Liver (tissue), 9 donors: Measurements from ENCODE around the gene PTCD2. TPM values are rescaled to one million over a fixed set of nuclear protein-coding genes. Genes with fewer than 3 reads are reported as not detected.

Source experiments
- DNase-seq: peaks from one replicate; pipeline ENCODE4 v3.0.0-alpha.2; 2017; ENCODE audit warnings: low spot score
- H3K27ac ChIP-seq, 2 donors: one replicate each; pipeline ENCODE4 v1.7.0; 2013; ENCODE audit warnings: inconsistent platforms in 2 of 2, low read length in 2 of 2, control low read depth in 1 of 2, low read depth in 1 of 2, mild to moderate bottlenecking in 1 of 2
- H3K27me3 ChIP-seq, 4 donors: one replicate each; pipeline versions ENCODE4 v1.6.1 to v1.7.0; 2013; ENCODE audit warnings: low read length in 3 of 4, inconsistent platforms in 1 of 4, mild to moderate bottlenecking in 1 of 4, moderate library complexity in 1 of 4; ENCODE audit not compliant: control insufficient read depth in 4 of 4, insufficient read depth in 4 of 4
- H3K36me3 ChIP-seq, 4 donors: one replicate each; pipeline versions ENCODE4 v1.6.1 to v1.7.0; 2013; ENCODE audit warnings: low read length in 3 of 4, mild to moderate bottlenecking in 3 of 4, low read depth in 1 of 4, moderate library complexity in 1 of 4; ENCODE audit not compliant: control insufficient read depth in 4 of 4, insufficient read depth in 3 of 4
- H3K4me1 ChIP-seq, 4 donors: one replicate each; pipeline versions ENCODE4 v1.6.1 to v1.7.0; 2013; ENCODE audit warnings: low read length in 3 of 4, mild to moderate bottlenecking in 3 of 4, moderate library complexity in 1 of 4; ENCODE audit not compliant: control insufficient read depth in 4 of 4, insufficient read depth in 4 of 4
- H3K4me3 ChIP-seq, 3 donors: one replicate each; pipeline versions ENCODE4 v1.6.1 to v1.7.0; 2013; ENCODE audit warnings: low read length in 3 of 3, control low read depth in 1 of 3, low read depth in 1 of 3, mild to moderate bottlenecking in 1 of 3
- H3K9ac ChIP-seq, 2 donors: one replicate each; pipeline ENCODE4 v1.7.0; 2013; ENCODE audit warnings: low read length in 2 of 2, mild to moderate bottlenecking in 2 of 2, moderate library complexity in 2 of 2, control low read depth in 1 of 2, low read depth in 1 of 2
- H3K9me3 ChIP-seq, 4 donors: one replicate each; pipeline versions ENCODE4 v1.6.1 to v1.7.0; 2013; ENCODE audit warnings: low read length in 3 of 4; ENCODE audit not compliant: control insufficient read depth in 4 of 4
- ATF3 ChIP-seq: IDR thresholded peaks from 2 replicates; pipeline ENCODE4 v1.6.1; 2016; ENCODE audit warnings: antibody characterized with exemption
- EGR1 ChIP-seq, 2 donors: IDR thresholded peaks; 2 replicates each; pipeline ENCODE4 v1.6.1; 2016 to 2018; ENCODE audit warnings: antibody characterized with exemption in 2 of 2, low read depth in 2 of 2
- FOXA1 ChIP-seq: IDR thresholded peaks from 2 replicates; pipeline ENCODE4 v1.6.1; 2016; ENCODE audit warnings: antibody characterized with exemption
- FOXA2 ChIP-seq: IDR thresholded peaks from 2 replicates; pipeline ENCODE4 v1.6.1; 2016; ENCODE audit warnings: antibody characterized with exemption
- GABPA ChIP-seq, 2 donors: IDR thresholded peaks in 1 of 2; conservative IDR thresholded peaks in 1 of 2; 2 replicates each; pipeline ENCODE4 v1.6.1; 2016; ENCODE audit warnings: antibody characterized with exemption in 2 of 2, mild to moderate bottlenecking in 1 of 2, moderate library complexity in 1 of 2
- HNF4A ChIP-seq, 2 donors: conservative IDR thresholded peaks; 2 replicates each; pipeline ENCODE4 v1.6.1; 2016; ENCODE audit warnings: antibody characterized with exemption in 2 of 2, mild to moderate bottlenecking in 2 of 2
- HNF4G ChIP-seq: IDR thresholded peaks from 2 replicates; pipeline ENCODE4 v1.6.1; 2016; ENCODE audit warnings: antibody characterized with exemption
- JUND ChIP-seq, 2 donors: IDR thresholded peaks; 2 replicates each; pipeline ENCODE4 v1.6.1; 2016; ENCODE audit warnings: antibody characterized with exemption in 2 of 2
- MAX ChIP-seq: IDR thresholded peaks from 2 replicates; pipeline ENCODE4 v1.6.1; 2016; ENCODE audit warnings: antibody characterized with exemption
- NR2F2 ChIP-seq: IDR thresholded peaks from 2 replicates; pipeline ENCODE4 v1.6.1; 2016; ENCODE audit warnings: antibody characterized with exemption
- RAD21 ChIP-seq, 2 donors: IDR thresholded peaks; 2 replicates each; pipeline ENCODE4 v1.6.1; 2016; ENCODE audit warnings: antibody characterized with exemption in 2 of 2, mild to moderate bottlenecking in 2 of 2
- REST ChIP-seq: IDR thresholded peaks from 2 replicates; pipeline ENCODE4 v1.6.1; 2016; ENCODE audit warnings: antibody characterized with exemption, mild to moderate bottlenecking
- RXRA ChIP-seq, 2 donors: IDR thresholded peaks; 2 replicates each; pipeline ENCODE4 v1.6.1; 2017 to 2018; ENCODE audit warnings: antibody characterized with exemption in 2 of 2, mild to moderate bottlenecking in 1 of 2
- SP1 ChIP-seq: IDR thresholded peaks from 2 replicates; pipeline ENCODE4 v1.6.1; 2018; ENCODE audit warnings: antibody characterized with exemption, mild to moderate bottlenecking
- TAF1 ChIP-seq: conservative IDR thresholded peaks from 2 replicates; pipeline ENCODE4 v1.6.1; 2016; ENCODE audit warnings: antibody characterized with exemption, mild to moderate bottlenecking
- YY1 ChIP-seq: IDR thresholded peaks from 2 replicates; pipeline ENCODE4 v1.6.1; 2016; ENCODE audit warnings: antibody characterized with exemption, mild to moderate bottlenecking
- ZBTB33 ChIP-seq: IDR thresholded peaks from 2 replicates; pipeline ENCODE4 v1.6.1; 2016; ENCODE audit warnings: antibody characterized with exemption
- WGBS: extraction: QIAGEN DNeasy Blood & Tissue Kit; methylation state at CpG from one replicate; pipeline ENCODE4 v1.1.7; 2013; 5-methylcytosine and 5-hydroxymethylcytosine counted together
- polyA plus RNA-seq, 2 donors: library from polyadenylated mRNA; stranded (reverse) in 1 of 2; unstranded in 1 of 2; fragments of 200-250 nt in 1 of 2; fragments of >200 nt in 1 of 2; fragmentation: Nextera tagmentation in 1 of 2; extraction: Ambion mirVana in 1 of 2; gene quantifications; one replicate each; pipeline versions ENCODE4 v1.2.1 to v1.2.3, GENCODE V29; 2013 to 2015
- total RNA-seq, 2 donors: library from RNA; depleted of rRNA; stranded (reverse); fragments of >200 nt; gene quantifications; one replicate each; pipeline ENCODE4 v1.2.3, GENCODE V29; 2014
- TF ChIP-seq, protein P1 (sequence below): fragments of 150-350 bp; IDR thresholded peaks from 2 replicates; pipeline ENCODE4 v1.5.1; 2017; ENCODE audit warnings: improper control_type of control experiment, low read depth, low read length; ENCODE audit not compliant: missing input control
- donor health status: healthy.
- donor health status: healthy.
- donor health status: healthy.
- donor health status: healthy.
- donor health status: healthy.

PTCD2 gene
- total and polyA plus RNA-seq, 4 donors: 4.4 to 5.9 (median 5.2) TPM

DNA sequence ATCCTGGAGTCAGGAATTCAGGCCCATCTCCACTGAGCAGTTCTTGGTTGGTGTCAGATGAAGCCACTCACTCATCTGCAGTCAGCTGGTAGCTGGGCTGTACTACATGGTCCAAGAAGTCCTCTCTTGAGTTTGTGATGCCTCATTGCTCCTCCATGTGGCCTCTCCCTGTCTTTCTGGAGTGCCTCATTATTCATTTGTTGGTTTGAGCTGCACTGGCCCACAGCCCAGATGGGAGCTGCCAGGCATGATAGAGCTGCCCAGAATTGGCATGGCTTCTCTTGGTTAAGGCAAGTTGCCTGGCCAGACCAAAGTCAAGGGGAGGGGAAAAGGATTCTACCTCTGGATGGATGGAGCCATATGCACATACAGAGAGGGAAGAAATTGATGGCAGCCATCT lies 8.0 kb downstream of the PTCD2 start (continued):
- TF ChIP-seq FOXA2: no peak

DNA sequence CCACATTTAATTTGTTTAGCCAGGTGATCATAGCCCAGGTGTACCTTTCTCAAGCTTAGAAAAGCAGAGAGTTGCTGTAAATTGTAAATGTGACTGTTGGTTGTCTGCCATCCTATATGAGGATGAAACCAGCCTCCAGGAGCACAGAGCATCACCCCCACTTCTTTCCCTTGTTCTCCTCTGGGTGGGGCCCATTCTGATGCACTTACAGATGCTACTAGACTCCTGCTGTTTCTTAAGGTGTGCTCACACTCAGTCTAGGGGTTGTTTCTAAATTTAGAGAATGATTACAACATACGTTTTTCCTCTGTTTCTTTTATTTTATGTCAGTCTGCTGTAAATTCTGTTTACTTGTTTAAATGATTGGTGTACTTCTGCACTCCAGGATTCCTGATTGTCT lies 10.5 kb downstream of the PTCD2 start:
- Histone ChIP-seq H3K9me3 (no peaks in the 10 kb centered on the region), H3K4me3 (no peak overlapping the region), H3K36me3 (peaks cover 7 to 30% (median 18%) of the 10 kb centered on the region in 4 donors), H3K27ac (no peak overlapping the region), H3K27me3 (no peaks in the 10 kb centered on the region), H3K9ac (no peak overlapping the region), H3K4me1 (no peaks in the 10 kb centered on the region)
- no peak for DNase-seq
- WGBS: 89% methylated on average over 1 of the region's 1 CpG
- no peak for TF ChIP-seq EGR1 (IDR thresholded peaks at IDR 0.05; ENCODE audit: low read depth in 2 of 2)
- TF ChIP-seq TAF1: no peak
- TF ChIP-seq MAX: no peak
- no peak for TF ChIP-seq NR2F2
- TF ChIP-seq RAD21 (IDR thresholded peaks at IDR 0.05): no peak
- TF ChIP-seq REST: no peak
- no peak for TF ChIP-seq YY1
- TF ChIP-seq HNF4A (conservative IDR thresholded peaks at IDR 0.05): no peak
- TF ChIP-seq RXRA (IDR thresholded peaks at IDR 0.05): no peak
- TF ChIP-seq FOXA1: no peak
- no peak for TF ChIP-seq SP1
- no peak for TF ChIP-seq HNF4G
- TF ChIP-seq, protein P1, sequence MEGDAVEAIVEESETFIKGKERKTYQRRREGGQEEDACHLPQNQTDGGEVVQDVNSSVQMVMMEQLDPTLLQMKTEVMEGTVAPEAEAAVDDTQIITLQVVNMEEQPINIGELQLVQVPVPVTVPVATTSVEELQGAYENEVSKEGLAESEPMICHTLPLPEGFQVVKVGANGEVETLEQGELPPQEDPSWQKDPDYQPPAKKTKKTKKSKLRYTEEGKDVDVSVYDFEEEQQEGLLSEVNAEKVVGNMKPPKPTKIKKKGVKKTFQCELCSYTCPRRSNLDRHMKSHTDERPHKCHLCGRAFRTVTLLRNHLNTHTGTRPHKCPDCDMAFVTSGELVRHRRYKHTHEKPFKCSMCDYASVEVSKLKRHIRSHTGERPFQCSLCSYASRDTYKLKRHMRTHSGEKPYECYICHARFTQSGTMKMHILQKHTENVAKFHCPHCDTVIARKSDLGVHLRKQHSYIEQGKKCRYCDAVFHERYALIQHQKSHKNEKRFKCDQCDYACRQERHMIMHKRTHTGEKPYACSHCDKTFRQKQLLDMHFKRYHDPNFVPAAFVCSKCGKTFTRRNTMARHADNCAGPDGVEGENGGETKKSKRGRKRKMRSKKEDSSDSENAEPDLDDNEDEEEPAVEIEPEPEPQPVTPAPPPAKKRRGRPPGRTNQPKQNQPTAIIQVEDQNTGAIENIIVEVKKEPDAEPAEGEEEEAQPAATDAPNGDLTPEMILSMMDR: no peak
- no peak for TF ChIP-seq JUND (IDR thresholded peaks at IDR 0.05)
- TF ChIP-seq ZBTB33: no peak
- TF ChIP-seq GABPA (IDR thresholded peaks at IDR 0.05 in 1 of 2, conservative IDR thresholded peaks at IDR 0.05 in 1 of 2): no peak
- no peak for TF ChIP-seq FOXA2
- no peak for TF ChIP-seq ATF3
